ENCODE measurements around the gene RNF150.

The RNF150 gene

DNA sequence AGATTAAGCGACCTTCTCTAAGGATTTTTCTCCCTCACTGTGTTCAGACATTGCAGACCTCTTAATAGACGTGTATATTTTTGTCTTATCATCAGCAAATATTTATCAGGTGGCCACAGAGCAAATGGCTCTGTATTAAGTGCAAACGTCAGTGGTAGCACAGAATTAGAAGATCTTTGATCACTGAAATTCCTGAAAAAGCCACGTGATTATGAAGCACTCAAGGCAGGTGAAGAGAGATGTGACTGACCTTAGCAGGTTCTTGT, 271.2 kb downstream of the RNF150 start:
- no peak overlapping the region for H3K4me3 ChIP-seq (ENCODE audit: low read depth, low read length)
- TF ChIP-seq CTCF (IDR thresholded peaks at IDR 0.05; ENCODE audit: borderline replicate concordance, insufficient read depth, low read depth, low read length) = no peak

DNA sequence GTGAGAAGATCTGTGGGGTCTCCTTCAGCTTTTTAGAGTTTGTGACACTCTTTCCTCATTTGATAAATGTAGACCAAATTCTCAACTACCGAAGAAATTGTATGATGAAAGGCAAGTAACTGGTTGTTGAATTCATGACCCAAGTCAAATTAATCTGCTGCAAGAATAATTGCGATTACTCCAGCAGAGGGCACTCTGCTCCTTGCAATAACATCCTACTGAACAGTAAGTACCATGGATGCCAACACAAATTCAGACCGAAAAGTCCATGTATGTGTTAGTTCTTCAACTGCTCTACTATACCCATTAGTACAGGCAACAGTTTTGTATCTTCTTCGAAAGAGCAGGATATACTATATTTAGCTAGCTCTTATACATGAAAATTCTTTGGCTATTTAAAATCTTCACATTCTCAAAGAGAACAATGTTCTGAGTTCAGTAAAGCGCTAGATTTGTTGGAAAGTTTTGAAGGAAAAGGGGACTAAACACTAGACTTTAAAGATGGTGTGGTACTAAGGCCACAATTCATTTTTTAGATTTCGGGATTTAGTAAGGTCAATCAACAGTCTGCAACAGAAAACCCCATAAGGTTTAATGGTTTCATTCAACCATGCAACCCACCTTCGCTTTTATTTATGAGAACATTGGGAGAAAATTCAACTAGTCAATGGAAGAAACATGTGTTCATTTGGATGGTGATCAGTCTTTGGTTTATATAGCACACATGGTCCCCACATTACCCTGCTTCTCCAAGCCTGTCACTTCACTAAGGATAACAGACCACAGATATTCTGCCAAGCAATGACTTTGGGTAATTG, 271.7 kb downstream of the RNF150 start:
- TF ChIP-seq CTCF (IDR thresholded peaks at IDR 0.05; ENCODE audit: borderline replicate concordance, insufficient read depth, low read depth, low read length) = peak; percentile 54; the same call in 1 of the 2 replicates
- H3K4me3 ChIP-seq (ENCODE audit: low read depth, low read length) = no peak overlapping the region

DNA sequence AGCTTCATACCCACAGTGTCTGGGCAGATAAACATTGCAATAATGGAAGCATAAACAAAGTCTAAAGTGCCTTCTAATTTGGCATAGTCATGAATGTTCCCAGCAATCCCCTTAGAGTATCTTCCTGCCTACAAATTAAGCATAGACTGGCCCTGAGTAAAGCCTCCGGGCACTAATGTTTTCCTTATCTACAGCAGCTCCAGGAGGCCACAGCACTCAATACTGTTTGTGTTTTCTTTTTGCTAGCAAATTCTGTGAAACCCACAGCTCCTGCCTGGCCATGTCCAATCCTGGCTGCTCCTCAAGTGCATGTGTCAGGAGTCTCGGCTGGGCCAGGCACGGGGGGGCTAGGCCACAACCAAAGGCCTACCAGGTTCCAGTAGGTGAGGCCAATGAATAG, 274.4 kb downstream of the RNF150 start:
- no peak overlapping the region for H3K4me3 ChIP-seq (ENCODE audit: low read depth, low read length)
- TF ChIP-seq CTCF (IDR thresholded peaks at IDR 0.05; ENCODE audit: borderline replicate concordance, insufficient read depth, low read depth, low read length) = no peak

DNA sequence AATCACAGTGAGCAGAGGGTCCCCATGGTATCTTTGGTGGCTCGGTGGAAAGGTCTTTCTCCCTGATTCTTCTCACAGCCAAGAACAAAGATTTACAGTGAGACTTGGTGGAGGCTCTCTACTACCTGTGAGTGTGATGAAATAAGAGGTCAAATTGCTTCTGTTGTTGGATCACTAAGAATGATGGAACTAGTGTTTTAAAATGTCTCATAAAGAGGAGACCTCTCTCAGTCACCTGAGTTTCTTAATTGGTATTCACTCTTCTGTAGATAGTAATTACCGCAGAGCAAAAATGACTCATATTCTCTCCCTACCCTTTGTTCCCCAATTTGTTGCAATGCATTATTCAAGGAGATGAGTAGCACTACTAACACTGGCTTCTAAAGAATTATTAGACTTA, 276.2 kb downstream of the RNF150 start:
- TF ChIP-seq CTCF (IDR thresholded peaks at IDR 0.05; ENCODE audit: borderline replicate concordance, insufficient read depth, low read depth, low read length) = no peak
- no peak overlapping the region for H3K4me3 ChIP-seq (ENCODE audit: low read depth, low read length)

GRCh38 chr4:140856621-140857062, 276.6 kb downstream of the RNF150 start:
- TF ChIP-seq CTCF (IDR thresholded peaks at IDR 0.05; ENCODE audit: borderline replicate concordance, insufficient read depth, low read depth, low read length) = no peak
- H3K4me3 ChIP-seq (ENCODE audit: low read depth, low read length) = no peak overlapping the region

DNA sequence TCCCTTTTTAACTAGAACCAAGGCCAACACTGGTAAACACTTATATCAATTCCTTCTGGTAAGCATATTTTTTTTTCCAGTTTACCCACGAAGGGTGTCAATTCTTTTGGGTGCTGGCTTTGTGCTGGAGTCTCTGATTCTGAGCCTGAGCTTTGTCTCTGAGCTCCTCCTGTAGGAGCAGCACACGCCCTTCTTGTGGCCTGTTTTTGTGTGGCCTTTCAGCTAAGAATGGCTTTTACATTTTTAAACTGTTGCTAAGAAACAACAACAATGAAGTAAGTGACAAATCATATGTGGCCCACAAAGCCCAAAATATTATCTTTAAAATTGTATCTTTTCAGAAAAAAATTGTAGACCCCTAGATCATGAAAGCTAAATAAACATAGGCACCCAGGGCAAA, 279.1 kb downstream of the RNF150 start:
- TF ChIP-seq CTCF (IDR thresholded peaks at IDR 0.05; ENCODE audit: borderline replicate concordance, insufficient read depth, low read depth, low read length) = no peak
- H3K4me3 ChIP-seq (ENCODE audit: low read depth, low read length) = no peak overlapping the region

- H3K4me3 ChIP-seq (ENCODE audit: low read depth, low read length) = no peak overlapping the region
- TF ChIP-seq CTCF (IDR thresholded peaks at IDR 0.05; ENCODE audit: borderline replicate concordance, insufficient read depth, low read depth, low read length) = no peak
Observed at GRCh38 chr4:140851804-140852203, 281.5 kb downstream of the RNF150 start.
